GM23338 (cell line): ENCODE measurements around the gene ACAD9. TPM values are rescaled to one million over a fixed set of nuclear protein-coding genes. Genes with fewer than 3 reads are reported as not detected.
A peak's percentile ranks its signal among the peaks of the same experiment; 100 is the strongest.

Experiments
- ATAC-seq: fragments of 200-7000 bp; cut with Tn5 transposase; 3 replicates; pipeline ENCODE4 v1.9.1; 2020
- DNase-seq: peaks from one replicate; pipeline ENCODE4 v3.0.0-alpha.2; 2015; ENCODE audit warnings: low spot score
- H2AFZ ChIP-seq: fragments of 200-600 bp; sonication (generic); 2 replicates; pipeline ENCODE4 v1.8.0; 2016; ENCODE audit warnings: antibody characterized with exemption, mild to moderate bottlenecking, moderate library complexity
- H3F3A ChIP-seq: fragments of 200-600 bp; sonication (generic); replicated peaks from 2 replicates; pipeline ENCODE4 v1.8.0; 2017; ENCODE audit warnings: antibody characterized with exemption, mixed run types, low read depth
- H3K27ac ChIP-seq: fragments of 200-600 bp; sonication (generic); 2 replicates; pipeline ENCODE4 v1.6.1; 2016; ENCODE audit warnings: low read depth
- H3K27me3 ChIP-seq: fragments of 200-600 bp; sonication (generic); 2 replicates; pipeline ENCODE4 v1.8.0; 2016; ENCODE audit warnings: mild to moderate bottlenecking, mixed run types, moderate library complexity; ENCODE audit not compliant: insufficient read depth
- H3K36me3 ChIP-seq: fragments of 200-600 bp; sonication (generic); 2 replicates; pipeline ENCODE4 v1.8.0; 2016; ENCODE audit warnings: mild to moderate bottlenecking; ENCODE audit not compliant: insufficient read depth
- H3K4me1 ChIP-seq: fragments of 200-600 bp; sonication (generic); 2 replicates; pipeline ENCODE4 v1.8.0; 2016; ENCODE audit warnings: mild to moderate bottlenecking, moderate library complexity; ENCODE audit not compliant: insufficient read depth
- H3K4me2 ChIP-seq: fragments of 200-600 bp; sonication (generic); 2 replicates; pipeline ENCODE4 v1.7.1; 2017; ENCODE audit warnings: mixed run types
- H3K4me3 ChIP-seq: fragments of 200-600 bp; sonication (generic); 2 replicates; pipeline ENCODE4 v1.6.1; 2016; ENCODE audit warnings: mixed run types
- H3K79me2 ChIP-seq: fragments of 200-600 bp; sonication (generic); replicated peaks from 2 replicates; pipeline ENCODE4 v1.8.0; 2017; ENCODE audit warnings: mild to moderate bottlenecking; ENCODE audit not compliant: insufficient read depth
- H3K9me2 ChIP-seq: fragments of 200-600 bp; sonication (generic); 2 replicates; pipeline ENCODE4 v1.8.0; 2017; ENCODE audit not compliant: insufficient read depth
- H4K20me1 ChIP-seq: fragments of 200-600 bp; sonication (generic); replicated peaks from 2 replicates; pipeline ENCODE4 v1.8.0; 2017; ENCODE audit warnings: mild to moderate bottlenecking; ENCODE audit not compliant: insufficient read depth
- H3K27ac Mint-ChIP-seq: 2 replicates; pipeline ENCODE4 v1.8.0; 2020; ENCODE audit warnings: inconsistent platforms, mild to moderate bottlenecking, moderate library complexity, mixed read lengths
- H3K27me3 Mint-ChIP-seq: 3 replicates; pipeline ENCODE4 v1.8.0; 2022; ENCODE audit warnings: low read depth, mild to moderate bottlenecking, moderate library complexity, mixed read lengths, inconsistent platforms; ENCODE audit not compliant: insufficient read depth, poor library complexity
- H3K36me3 Mint-ChIP-seq: 3 replicates; pipeline ENCODE4 v1.8.0; 2021; ENCODE audit warnings: low read depth, mild to moderate bottlenecking, inconsistent platforms, moderate library complexity, mixed read lengths
- H3K4me1 Mint-ChIP-seq: 3 replicates; pipeline ENCODE4 v1.8.0; 2020; ENCODE audit warnings: mild to moderate bottlenecking, inconsistent platforms, mixed read lengths
- H3K4me3 Mint-ChIP-seq: 3 replicates; pipeline ENCODE4 v1.8.0; 2021; ENCODE audit warnings: moderate library complexity, mild to moderate bottlenecking, inconsistent platforms, mixed read lengths
- H3K9me3 Mint-ChIP-seq: 3 replicates; pipeline ENCODE4 v1.8.0; 2020; ENCODE audit warnings: moderate library complexity, mild to moderate bottlenecking, inconsistent platforms, mixed read lengths
- CREB1 ChIP-seq: fragments of 250-450 bp; sonication (Bioruptor Pico); IDR thresholded peaks from 2 replicates; pipeline ENCODE4 v1.5.0; 2020; ENCODE audit warnings: low read depth, mild to moderate bottlenecking, moderate library complexity
- EZH2 ChIP-seq: fragments of 200-600 bp; sonication (generic); IDR thresholded peaks from one replicate; pipeline ENCODE4 v1.8.0; 2017; ENCODE audit warnings: antibody characterized with exemption, mild to moderate bottlenecking, low read depth; ENCODE audit not compliant: unreplicated experiment
- EZH2phosphoT487 ChIP-seq: fragments of 200-600 bp; sonication (generic); IDR thresholded peaks from one replicate; pipeline ENCODE4 v1.8.1; 2018; ENCODE audit warnings: antibody characterized with exemption; ENCODE audit not compliant: unreplicated experiment
- JUNB ChIP-seq: IDR thresholded peaks from one replicate; pipeline ENCODE4 v1.6.1; 2016; ENCODE audit warnings: antibody characterized with exemption; ENCODE audit not compliant: unreplicated experiment
- NANOG ChIP-seq: IDR thresholded peaks from 2 replicates; pipeline ENCODE4 v1.6.1; 2016; ENCODE audit warnings: antibody characterized with exemption, borderline replicate concordance
- POLR2AphosphoS5 ChIP-seq: IDR thresholded peaks from 2 replicates; pipeline ENCODE4 v1.6.1; 2016; ENCODE audit warnings: antibody characterized with exemption, low read depth
- STAT1 ChIP-seq: IDR thresholded peaks from one replicate; pipeline ENCODE4 v1.6.1; 2016; ENCODE audit warnings: antibody characterized with exemption; ENCODE audit not compliant: unreplicated experiment
- ZNF114 ChIP-seq: fragments of 250-450 bp; sonication (Bioruptor Pico); IDR thresholded peaks from 2 replicates; pipeline ENCODE4 v1.5.0; 2020; ENCODE audit warnings: mild to moderate bottlenecking, moderate library complexity
- ZNF331 ChIP-seq: fragments of 250-450 bp; sonication (Bioruptor Pico); IDR thresholded peaks from 2 replicates; pipeline ENCODE4 v1.5.0; 2020; ENCODE audit warnings: low read depth, mild to moderate bottlenecking, moderate library complexity
- polyA plus RNA-seq: library from polyadenylated mRNA; unstranded; fragments of >200 nt; fragmentation: Nextera tagmentation; extraction: Ambion mirVana; gene quantifications from 2 replicates; pipeline ENCODE4 v1.2.1, GENCODE V29; 2016
- total RNA-seq: library from RNA; depleted of rRNA; stranded (reverse); fragments of >200 nt; shearing (Covaris generic); gene quantifications from 2 replicates; pipeline ENCODE4 v1.2.3, GENCODE V29; 2014
- TF ChIP-seq, protein P1 (sequence below): fragments of 250-450 bp; sonication (Bioruptor Pico); IDR thresholded peaks from 2 replicates; pipeline ENCODE4 v1.5.0; 2020; ENCODE audit warnings: mild to moderate bottlenecking, moderate library complexity
- TF ChIP-seq, protein P2 (sequence below), 2 experiments: fragments of 200-600 bp in 1 of 2; sonication (generic) in 1 of 2; conservative IDR thresholded peaks; 2 replicates each; pipeline versions ENCODE4 v1.5.1 to v1.6.1; 2016 to 2017; ENCODE audit warnings: antibody characterized with exemption in 2 of 2, low read depth in 2 of 2, mild to moderate bottlenecking in 2 of 2, moderate library complexity in 1 of 2
- TF ChIP-seq, protein P3 (sequence below): IDR thresholded peaks from one replicate; pipeline ENCODE4 v1.6.1; 2018; ENCODE audit warnings: antibody characterized with exemption; ENCODE audit not compliant: unreplicated experiment
- TF ChIP-seq, protein P4 (sequence below): IDR thresholded peaks from 2 replicates; pipeline ENCODE4 v1.6.1; 2016; ENCODE audit warnings: antibody characterized with exemption

Gene ACAD9
- total and polyA plus RNA-seq, 2 experiments from 2014 or later = 21.2 to 36.4 TPM

DNA sequence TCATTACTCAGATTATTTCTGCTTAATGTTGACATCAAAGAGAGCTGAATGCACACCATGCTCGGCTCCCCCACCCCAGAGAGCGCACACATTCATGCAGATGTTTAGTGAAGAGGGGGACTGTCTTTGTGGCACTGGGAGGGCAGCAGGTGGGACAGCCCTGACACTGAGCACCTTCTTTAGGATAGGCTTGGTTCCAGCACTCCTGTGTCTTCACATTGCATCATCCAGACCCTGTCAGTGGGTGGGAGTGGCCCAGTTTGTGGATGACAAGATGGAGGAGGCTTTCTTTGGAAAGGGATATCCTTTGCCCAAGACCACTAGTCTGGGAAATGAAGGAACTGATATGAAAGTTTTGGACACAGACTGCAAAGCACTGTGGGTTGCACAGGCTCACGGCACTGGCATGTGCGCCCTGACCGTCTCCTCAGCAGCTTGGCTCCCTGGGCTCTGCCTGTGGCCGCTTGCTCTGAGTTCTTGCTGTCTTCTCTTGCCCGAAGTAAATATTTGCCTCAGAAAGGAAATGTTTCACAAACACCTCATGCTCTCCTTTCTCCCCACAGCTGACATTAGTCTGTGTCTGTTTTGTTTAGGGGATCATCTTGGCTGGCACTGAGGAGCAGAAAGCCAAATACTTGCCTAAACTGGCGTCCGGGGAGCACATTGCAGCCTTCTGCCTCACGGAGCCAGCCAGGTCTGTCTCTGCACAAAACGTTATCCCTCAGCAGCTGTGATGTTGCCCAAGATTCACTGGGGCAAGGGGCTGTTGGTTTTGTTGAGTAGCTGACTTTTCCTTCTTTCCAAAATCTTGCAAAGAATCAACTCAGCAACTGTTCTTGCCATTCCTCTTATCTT lies 16.6 kb downstream of the ACAD9 start:
- Histone ChIP-seq H3K27me3 (no peaks in the 10 kb centered on the region), H3K4me3 (no peak overlapping the region), H3K9me2 (no peaks in the 10 kb centered on the region), H3K36me3 (peaks cover 4% of the 10 kb centered on the region), H3K4me2 (no peak overlapping the region), H3K4me1 (no peaks in the 10 kb centered on the region), H3K79me2 (no peaks in the 10 kb centered on the region), H3K27ac (no peak overlapping the region), H4K20me1 (peaks cover 9% of the 10 kb centered on the region), H3F3A (no peaks in the 10 kb centered on the region), H2AFZ (no peak overlapping the region)
- Mint-ChIP-seq H3K4me1 (no peaks in the 10 kb centered on the region), H3K27me3 (peaks cover 5% of the 10 kb centered on the region), H3K9me3 (no peaks in the 10 kb centered on the region), H3K27ac (peak overlapping the region; percentile 87), H3K4me3 (no peak overlapping the region), H3K36me3 (peaks cover 70% of the 10 kb centered on the region)
- no peak for ATAC-seq
- DNase-seq = no peak
- TF ChIP-seq, protein P1, sequence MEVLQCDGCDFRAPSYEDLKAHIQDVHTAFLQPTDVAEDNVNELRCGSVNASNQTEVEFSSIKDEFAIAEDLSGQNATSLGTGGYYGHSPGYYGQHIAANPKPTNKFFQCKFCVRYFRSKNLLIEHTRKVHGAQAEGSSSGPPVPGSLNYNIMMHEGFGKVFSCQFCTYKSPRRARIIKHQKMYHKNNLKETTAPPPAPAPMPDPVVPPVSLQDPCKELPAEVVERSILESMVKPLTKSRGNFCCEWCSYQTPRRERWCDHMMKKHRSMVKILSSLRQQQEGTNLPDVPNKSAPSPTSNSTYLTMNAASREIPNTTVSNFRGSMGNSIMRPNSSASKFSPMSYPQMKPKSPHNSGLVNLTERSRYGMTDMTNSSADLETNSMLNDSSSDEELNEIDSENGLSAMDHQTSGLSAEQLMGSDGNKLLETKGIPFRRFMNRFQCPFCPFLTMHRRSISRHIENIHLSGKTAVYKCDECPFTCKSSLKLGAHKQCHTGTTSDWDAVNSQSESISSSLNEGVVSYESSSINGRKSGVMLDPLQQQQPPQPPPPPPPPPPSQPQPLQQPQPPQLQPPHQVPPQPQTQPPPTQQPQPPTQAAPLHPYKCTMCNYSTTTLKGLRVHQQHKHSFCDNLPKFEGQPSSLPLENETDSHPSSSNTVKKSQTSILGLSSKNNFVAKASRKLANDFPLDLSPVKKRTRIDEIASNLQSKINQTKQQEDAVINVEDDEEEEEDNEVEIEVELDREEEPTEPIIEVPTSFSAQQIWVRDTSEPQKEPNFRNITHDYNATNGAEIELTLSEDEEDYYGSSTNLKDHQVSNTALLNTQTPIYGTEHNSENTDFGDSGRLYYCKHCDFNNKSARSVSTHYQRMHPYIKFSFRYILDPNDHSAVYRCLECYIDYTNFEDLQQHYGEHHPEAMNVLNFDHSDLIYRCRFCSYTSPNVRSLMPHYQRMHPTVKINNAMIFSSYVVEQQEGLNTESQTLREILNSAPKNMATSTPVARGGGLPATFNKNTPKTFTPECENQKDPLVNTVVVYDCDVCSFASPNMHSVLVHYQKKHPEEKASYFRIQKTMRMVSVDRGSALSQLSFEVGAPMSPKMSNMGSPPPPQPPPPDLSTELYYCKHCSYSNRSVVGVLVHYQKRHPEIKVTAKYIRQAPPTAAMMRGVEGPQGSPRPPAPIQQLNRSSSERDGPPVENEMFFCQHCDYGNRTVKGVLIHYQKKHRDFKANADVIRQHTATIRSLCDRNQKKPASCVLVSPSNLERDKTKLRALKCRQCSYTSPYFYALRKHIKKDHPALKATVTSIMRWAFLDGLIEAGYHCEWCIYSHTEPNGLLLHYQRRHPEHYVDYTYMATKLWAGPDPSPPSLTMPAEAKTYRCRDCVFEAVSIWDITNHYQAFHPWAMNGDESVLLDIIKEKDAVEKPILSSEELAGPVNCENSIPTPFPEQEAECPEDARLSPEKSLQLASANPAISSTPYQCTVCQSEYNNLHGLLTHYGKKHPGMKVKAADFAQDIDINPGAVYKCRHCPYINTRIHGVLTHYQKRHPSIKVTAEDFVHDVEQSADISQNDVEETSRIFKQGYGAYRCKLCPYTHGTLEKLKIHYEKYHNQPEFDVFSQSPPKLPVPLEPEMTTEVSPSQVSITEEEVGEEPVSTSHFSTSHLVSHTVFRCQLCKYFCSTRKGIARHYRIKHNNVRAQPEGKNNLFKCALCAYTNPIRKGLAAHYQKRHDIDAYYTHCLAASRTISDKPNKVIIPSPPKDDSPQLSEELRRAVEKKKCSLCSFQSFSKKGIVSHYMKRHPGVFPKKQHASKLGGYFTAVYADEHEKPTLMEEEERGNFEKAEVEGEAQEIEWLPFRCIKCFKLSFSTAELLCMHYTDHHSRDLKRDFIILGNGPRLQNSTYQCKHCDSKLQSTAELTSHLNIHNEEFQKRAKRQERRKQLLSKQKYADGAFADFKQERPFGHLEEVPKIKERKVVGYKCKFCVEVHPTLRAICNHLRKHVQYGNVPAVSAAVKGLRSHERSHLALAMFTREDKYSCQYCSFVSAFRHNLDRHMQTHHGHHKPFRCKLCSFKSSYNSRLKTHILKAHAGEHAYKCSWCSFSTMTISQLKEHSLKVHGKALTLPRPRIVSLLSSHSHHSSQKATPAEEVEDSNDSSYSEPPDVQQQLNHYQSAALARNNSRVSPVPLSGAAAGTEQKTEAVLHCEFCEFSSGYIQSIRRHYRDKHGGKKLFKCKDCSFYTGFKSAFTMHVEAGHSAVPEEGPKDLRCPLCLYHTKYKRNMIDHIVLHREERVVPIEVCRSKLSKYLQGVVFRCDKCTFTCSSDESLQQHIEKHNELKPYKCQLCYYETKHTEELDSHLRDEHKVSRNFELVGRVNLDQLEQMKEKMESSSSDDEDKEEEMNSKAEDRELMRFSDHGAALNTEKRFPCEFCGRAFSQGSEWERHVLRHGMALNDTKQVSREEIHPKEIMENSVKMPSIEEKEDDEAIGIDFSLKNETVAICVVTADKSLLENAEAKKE = no peak
- no peak for TF ChIP-seq JUNB
- TF ChIP-seq EZH2 = no peak
- no peak for TF ChIP-seq STAT1
- TF ChIP-seq POLR2AphosphoS5 = no peak
- TF ChIP-seq, protein P2, sequence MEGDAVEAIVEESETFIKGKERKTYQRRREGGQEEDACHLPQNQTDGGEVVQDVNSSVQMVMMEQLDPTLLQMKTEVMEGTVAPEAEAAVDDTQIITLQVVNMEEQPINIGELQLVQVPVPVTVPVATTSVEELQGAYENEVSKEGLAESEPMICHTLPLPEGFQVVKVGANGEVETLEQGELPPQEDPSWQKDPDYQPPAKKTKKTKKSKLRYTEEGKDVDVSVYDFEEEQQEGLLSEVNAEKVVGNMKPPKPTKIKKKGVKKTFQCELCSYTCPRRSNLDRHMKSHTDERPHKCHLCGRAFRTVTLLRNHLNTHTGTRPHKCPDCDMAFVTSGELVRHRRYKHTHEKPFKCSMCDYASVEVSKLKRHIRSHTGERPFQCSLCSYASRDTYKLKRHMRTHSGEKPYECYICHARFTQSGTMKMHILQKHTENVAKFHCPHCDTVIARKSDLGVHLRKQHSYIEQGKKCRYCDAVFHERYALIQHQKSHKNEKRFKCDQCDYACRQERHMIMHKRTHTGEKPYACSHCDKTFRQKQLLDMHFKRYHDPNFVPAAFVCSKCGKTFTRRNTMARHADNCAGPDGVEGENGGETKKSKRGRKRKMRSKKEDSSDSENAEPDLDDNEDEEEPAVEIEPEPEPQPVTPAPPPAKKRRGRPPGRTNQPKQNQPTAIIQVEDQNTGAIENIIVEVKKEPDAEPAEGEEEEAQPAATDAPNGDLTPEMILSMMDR (conservative IDR thresholded peaks at IDR 0.05; ENCODE audit: low read depth in 2 of 2) = no peak
- TF ChIP-seq, protein P3, sequence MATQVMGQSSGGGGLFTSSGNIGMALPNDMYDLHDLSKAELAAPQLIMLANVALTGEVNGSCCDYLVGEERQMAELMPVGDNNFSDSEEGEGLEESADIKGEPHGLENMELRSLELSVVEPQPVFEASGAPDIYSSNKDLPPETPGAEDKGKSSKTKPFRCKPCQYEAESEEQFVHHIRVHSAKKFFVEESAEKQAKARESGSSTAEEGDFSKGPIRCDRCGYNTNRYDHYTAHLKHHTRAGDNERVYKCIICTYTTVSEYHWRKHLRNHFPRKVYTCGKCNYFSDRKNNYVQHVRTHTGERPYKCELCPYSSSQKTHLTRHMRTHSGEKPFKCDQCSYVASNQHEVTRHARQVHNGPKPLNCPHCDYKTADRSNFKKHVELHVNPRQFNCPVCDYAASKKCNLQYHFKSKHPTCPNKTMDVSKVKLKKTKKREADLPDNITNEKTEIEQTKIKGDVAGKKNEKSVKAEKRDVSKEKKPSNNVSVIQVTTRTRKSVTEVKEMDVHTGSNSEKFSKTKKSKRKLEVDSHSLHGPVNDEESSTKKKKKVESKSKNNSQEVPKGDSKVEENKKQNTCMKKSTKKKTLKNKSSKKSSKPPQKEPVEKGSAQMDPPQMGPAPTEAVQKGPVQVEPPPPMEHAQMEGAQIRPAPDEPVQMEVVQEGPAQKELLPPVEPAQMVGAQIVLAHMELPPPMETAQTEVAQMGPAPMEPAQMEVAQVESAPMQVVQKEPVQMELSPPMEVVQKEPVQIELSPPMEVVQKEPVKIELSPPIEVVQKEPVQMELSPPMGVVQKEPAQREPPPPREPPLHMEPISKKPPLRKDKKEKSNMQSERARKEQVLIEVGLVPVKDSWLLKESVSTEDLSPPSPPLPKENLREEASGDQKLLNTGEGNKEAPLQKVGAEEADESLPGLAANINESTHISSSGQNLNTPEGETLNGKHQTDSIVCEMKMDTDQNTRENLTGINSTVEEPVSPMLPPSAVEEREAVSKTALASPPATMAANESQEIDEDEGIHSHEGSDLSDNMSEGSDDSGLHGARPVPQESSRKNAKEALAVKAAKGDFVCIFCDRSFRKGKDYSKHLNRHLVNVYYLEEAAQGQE = no peak
- no peak for TF ChIP-seq ZNF331 (CRISPR knock-in tag)
- TF ChIP-seq, protein P4, sequence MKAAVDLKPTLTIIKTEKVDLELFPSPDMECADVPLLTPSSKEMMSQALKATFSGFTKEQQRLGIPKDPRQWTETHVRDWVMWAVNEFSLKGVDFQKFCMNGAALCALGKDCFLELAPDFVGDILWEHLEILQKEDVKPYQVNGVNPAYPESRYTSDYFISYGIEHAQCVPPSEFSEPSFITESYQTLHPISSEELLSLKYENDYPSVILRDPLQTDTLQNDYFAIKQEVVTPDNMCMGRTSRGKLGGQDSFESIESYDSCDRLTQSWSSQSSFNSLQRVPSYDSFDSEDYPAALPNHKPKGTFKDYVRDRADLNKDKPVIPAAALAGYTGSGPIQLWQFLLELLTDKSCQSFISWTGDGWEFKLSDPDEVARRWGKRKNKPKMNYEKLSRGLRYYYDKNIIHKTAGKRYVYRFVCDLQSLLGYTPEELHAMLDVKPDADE = no peak
- TF ChIP-seq EZH2phosphoT487 = no peak
- no peak for TF ChIP-seq ZNF114
- TF ChIP-seq NANOG = no peak
- TF ChIP-seq CREB1 (CRISPR knock-in tag) = no peak
